Spleen (tissue), 7 donors: ENCODE results near the gene TRIM22.

Experiments
- CTCF ChIP-seq, 11 experiments: fragments of 200-600 bp in 7 of 11; fragments of 450-650 bp in 4 of 11; sonication (generic) in 4 of 11; IDR thresholded peaks in 8 of 11; conservative IDR thresholded peaks in 3 of 11; 1 replicate in 7 of 11; 2 replicates in 4 of 11; pipeline versions ENCODE4 v1.4.0 to v1.8.0; 2016 to 2021; ENCODE audit warnings: antibody characterized with exemption in 11 of 11, inconsistent platforms in 4 of 11, mild to moderate bottlenecking in 1 of 11
- POLR2A ChIP-seq, 3 donors: fragments of 450-650 bp; IDR thresholded peaks; one replicate each; pipeline ENCODE4 v1.5.1; 2017; ENCODE audit warnings: antibody characterized with exemption in 3 of 3, mild to moderate bottlenecking in 1 of 3
- donor health status: DM: no; HTN: no; CAD: no; lungs with moderate emphysema.
- donor health status: DM: no; HTN: no; CAD: no.
- donor health status: DM: no; HTN: no; CAD: no.

- TF ChIP-seq POLR2A (IDR thresholded peaks at IDR 0.05): no peak
- TF ChIP-seq CTCF (IDR thresholded peaks at IDR 0.05 in 8 of 11, conservative IDR thresholded peaks at IDR 0.05 in 3 of 11): no peak
Measured at GRCh38 chr11:5726351-5726750, 36.8 kb downstream of the TRIM22 start.
